SK-MEL-5 (cell line): ENCODE measurements around the gene RFX5. TPM values are rescaled to one million over a fixed set of nuclear protein-coding genes. Genes with fewer than 3 reads are reported as not detected.
"Not testable (repeated sequence)": the region's sequence is repeated elsewhere in the genome, so short reads cannot be mapped to it uniquely, and the experiment has no call there.

Source experiments
- DNase-seq: peaks from one replicate; pipeline ENCODE4 v3.0.0-alpha.2; 2016; ENCODE audit warnings: low read depth, low spot score
- in situ Hi-C: cut with HindIII; loops from 2 replicates; pipeline ENCODE4 v1.10.0; 2016; ENCODE audit warnings: low sequenced_read_pairs, high pct_unique_total_duplicates, low pct_unique_long_range_greater_than_20kb
- polyA plus RNA-seq, 2 experiments: library from polyadenylated mRNA; depleted of rRNA; stranded (reverse); fragments of >200 nt; gene quantifications; 2 replicates each; pipeline ENCODE4 v1.2.3, GENCODE V29; 2015
- total RNA-seq: library from RNA; depleted of rRNA; stranded (reverse); fragments of >200 nt; shearing (Covaris generic); gene quantifications from 2 replicates; pipeline ENCODE4 v1.2.3, GENCODE V29; 2014; rRNA removed

RFX5 gene
- 102 and 125 TPM in 2 replicates for total RNA-seq
- polyA plus RNA-seq (2015; cell fraction: cytosol; rRNA removed): 83.4 and 86.1 TPM in 2 replicates
- 230 and 287 TPM in 2 replicates for polyA plus RNA-seq (2015; cell fraction: nucleus; rRNA removed)

DNA sequence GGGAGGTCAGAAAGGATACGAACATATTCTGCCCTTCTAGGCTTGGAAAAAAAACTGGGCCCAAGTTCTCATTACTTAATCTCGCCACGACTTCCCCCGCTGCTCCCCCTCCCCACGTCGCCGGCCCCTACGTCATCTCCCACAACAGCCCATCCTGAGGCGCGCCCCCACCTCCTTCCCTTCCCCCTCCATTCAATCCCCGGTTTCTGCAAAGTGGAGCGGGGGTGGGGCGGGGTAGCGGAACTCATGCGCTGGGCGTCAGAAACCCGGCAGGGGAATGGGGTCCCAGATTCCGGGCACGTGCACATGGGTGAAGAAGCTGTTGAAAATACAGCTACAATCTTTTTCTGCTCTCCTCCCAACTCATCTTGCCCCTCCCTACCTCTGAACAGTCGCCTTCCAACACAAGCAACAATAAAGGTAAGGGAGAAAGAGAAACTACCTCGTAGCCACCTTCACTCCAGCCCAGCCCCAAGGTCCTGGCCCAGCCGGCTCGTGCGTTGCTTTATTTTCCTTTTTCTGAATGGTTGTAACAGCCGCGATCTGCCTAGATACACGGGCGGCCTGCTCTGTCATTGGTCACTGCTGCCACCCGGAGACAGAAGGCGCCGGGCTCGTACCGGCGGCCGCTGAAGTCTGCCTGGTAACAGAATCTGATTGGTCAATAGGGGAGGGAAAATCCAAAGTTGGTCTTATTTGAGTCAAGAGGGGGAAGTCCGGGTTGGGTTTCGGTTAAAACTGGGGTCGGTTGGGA lies at the start of gene RFX5:
Gene RFX5, minus strand, starts transcription at position 484 of the 754 bp plus-strand sequence. CDS start 932 bp downstream, outside the sequence.
- in situ Hi-C loops: no loop called here
- peak; percentile 100 for DNase-seq

DNA sequence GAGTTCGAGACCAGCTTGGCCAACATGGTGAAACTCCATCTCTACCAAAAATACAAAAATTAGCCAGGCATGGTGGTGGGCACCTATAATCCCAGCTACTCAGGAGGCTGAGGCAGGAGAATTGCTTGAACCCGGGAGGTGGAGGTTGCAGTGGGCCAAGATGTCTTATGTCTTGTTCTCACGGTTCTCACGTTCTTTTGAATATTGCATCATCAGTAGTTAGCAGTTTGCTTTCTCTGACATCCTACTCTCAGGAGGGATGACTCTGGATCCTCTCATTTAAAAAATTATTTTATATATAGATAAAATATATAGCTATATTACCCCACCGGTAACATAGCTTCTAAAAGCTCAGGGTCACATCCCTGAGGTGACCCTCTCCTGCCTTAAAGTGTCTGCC lies 49.2 kb upstream of the RFX5 start:
- in situ Hi-C loops, DNase-seq: not testable (repeated sequence)

DNA sequence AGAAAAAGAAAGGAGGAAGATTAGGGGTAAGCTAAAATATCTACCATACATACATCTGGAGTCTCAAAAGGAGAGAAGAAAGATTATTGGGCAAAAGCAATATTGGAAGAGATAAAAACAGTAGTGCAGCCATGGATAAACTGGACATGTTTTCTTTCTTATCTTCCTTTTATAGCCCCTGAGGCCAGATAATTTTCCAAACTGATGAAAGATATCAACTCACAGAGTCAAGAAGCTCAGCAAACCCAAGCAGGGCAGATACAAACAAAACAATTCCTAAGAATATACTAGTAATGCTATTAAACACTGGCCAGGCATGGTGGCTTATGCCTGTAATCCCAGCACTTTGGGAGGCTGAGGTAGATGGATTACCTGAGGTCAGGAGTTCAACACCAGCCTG lies 46.5 kb upstream of the RFX5 start:
- in situ Hi-C loops: no loop called here
- no peak for DNase-seq

DNA sequence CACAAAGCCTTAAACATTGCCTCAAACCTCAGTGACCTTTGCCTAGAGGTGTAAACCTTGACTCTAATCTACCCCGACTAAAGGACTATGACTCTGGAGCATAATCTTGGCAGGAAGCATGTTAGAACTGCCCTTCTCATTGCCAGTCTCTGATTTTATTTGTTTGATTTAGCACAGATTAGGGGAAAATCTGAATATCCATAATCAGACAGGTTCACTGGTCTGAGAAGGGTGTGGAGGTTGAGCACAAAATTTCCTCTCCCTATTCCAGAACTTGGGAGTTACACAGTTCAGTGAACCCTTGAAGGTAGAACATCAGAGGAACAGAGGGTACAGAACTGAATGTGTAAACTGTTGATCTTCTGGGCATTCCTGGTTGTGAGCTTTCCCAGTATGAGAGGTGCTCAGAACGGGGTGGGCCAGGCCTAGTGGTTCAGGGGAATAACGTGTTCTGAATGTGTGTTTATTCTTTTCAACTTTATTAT lies 44.1 kb upstream of the RFX5 start:
- no peak for DNase-seq
- in situ Hi-C loops: no loop called here

DNA sequence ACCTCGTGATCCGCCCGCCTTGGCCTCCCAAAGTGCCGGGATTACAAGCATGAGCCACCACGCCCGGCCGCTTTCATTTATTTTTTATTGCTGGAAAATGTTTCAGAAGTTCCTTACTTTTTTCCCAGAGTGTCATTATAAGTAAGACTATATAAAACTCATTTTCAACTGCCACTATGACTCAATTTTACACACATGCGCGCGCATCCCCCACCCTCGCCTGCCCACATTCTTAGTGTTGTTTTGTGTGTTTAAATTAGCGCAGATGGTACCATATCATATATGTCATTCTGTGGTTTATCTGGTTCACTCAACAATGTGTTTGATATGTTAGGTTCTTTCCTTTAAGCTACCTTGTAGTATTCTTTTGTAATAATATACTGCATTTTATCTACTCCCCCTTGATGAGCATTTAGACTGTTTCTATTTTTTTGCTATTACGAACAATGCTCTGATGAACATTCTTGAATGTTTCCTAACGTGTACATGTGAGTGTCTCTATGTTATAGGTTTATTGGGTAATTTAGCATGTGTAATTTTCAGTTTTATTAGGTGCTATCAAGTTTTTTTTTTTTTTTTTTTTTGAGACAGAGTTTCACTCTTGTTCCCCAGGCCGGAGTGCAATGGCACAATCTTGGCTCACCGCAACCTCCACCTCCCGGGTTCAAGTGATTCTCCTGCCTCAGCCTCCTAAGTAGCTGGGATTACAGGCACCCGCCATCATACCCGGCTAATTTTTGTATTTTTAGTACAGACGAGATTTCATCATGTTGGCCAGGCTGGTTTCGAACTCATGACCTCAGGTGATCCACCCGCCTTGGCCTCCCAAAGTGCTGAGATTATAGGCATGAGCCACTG lies 43.4 kb upstream of the RFX5 start:
- in situ Hi-C loops, DNase-seq: not testable (repeated sequence)

DNA sequence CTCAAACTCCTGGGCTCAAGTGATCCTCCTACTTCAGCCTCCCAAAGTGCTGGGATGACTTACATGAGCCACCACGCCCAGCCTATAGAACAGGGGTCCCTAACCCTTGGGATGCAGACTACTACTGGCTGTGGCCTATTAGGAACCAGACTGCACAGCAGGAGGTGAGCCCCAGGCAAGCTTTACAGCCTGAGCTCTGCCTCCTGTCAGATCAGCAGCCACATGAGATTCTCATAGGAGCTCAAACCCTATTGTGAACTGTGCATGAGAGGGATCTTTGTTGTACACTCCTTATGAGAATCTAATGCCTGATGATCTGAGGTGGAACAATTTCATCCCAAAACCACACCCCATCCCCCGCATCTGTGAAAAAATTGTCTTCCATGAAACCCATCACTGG lies 39.0 kb upstream of the RFX5 start:
- peak; percentile 51 for DNase-seq
- in situ Hi-C loops: no loop called here

DNA sequence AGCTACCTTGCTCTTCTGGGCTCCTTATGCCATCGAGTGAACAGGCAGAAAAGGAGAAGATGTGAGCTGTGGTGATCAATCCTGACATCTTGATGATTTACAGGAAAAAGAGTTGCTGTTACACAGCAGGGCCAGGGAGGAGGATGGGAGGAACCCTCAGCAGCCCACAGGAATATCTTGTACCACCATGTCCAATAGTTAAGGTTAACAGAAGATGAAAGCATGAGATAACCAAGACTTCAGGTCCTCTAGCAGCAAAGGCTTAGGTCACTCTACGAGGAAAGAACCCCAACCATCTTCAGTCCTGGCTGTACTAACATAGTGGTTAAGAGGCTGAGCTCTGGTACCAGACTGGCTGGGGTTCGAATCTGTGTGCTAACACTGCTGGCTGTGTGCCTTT lies 37.5 kb upstream of the RFX5 start:
- in situ Hi-C loops: no loop called here
- no peak for DNase-seq

DNA sequence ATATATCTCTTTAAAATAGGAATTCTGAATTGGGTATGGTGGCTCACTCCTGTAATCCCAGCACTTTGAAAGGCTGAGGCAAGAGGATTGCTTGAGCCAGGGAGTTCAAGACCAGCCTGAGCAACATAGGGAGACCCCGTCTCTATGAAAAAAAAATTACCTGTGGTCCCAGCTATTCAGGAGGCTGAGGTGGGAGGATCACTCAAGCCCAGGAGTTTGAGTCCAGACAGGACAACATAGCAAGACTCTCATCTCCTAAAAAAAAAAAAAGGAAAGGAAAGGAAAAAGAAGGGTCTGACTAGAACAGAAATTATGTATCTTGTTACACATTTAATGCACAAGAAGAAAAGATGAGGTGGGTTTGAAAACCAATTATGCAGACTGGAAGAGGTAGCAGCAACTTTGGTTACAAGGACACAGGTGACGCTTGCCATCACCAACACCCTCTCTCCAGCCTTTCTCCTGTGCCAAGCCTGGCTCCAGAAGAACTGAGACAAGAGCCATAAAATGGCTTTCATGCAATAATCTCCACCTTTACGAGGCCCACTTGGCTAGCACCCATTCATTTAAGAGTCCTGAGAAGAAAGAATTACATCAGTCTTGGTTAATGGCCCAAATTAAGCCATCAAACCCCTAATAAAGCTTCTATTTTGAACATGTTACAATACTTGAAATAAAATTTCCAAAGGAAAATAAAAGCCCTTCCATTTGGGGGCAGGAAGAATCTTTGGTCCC lies 30.3 kb upstream of the RFX5 start:
- in situ Hi-C loops: no loop called here
- DNase-seq: no peak

DNA sequence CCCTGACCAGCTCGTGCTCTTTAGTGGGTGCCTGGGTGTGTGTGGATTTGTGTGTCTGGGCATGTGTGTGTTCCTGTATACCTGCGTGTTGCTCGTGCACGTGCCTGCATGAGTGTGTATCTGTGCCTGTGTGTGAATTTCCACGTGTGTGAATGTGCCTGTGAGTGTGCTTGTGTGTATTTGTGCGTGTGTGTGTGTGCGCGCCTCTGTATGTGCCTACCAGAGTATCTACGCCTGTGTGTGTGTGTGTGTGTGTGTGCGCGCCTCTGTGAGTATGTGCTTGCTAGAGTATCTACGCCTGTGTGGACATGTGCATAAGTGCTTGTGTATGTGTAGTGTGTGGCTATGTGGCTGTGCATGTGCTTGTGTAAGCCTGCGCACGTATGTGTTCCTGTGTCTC lies 26.1 kb upstream of the RFX5 start:
- DNase-seq: no peak
- in situ Hi-C loops: no loop called here

DNA sequence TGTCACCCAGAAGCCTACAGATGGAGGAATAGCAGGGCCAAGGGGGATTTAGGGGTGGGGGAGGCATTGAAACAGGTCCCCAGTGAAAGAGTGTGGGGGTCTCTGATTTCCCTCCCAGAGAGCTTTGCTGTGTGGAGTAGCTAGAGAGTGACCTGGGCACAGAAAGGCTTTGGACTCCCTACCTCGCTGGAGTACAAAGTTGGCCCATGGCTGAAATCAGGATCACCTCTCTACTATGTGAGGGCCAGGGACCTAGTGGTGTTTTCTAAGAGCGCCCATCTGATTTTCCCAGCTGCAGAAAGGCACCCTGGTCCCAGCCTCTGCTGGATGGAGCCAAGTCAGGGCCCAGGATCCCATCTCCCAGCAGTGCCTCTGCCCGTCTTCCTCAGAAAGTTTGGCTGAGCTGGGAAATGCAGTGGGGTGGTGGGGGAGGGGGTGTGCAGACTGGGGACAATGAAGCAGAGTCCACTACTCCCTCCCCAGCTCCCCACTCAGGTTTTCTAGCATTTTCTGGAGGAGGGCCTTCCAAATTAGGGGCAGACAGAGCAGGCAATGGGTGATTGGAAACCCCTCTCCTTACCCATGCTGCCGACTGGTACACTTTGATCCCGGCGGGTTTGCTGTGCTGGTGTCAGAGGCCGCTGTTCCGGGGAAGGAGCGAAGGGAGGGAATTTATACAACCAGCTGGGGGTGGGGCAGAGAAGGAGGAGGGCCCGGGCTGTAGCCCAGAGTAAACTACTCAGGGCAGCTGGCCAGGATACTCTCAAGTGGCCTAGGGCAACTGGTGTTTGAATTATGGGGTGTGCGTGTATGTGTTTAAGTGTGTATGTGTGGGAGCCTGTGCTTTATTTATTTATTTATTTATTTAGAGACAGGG lies 25.2 kb upstream of the RFX5 start, which contains the start of gene SELENBP1:
Gene SELENBP1, minus strand, starts transcription at position 648 of the 877 bp plus-strand sequence. Its CDS starts 64 bp downstream, at position 584.
- in situ Hi-C loops: no loop called here
- DNase-seq: no peak

DNA sequence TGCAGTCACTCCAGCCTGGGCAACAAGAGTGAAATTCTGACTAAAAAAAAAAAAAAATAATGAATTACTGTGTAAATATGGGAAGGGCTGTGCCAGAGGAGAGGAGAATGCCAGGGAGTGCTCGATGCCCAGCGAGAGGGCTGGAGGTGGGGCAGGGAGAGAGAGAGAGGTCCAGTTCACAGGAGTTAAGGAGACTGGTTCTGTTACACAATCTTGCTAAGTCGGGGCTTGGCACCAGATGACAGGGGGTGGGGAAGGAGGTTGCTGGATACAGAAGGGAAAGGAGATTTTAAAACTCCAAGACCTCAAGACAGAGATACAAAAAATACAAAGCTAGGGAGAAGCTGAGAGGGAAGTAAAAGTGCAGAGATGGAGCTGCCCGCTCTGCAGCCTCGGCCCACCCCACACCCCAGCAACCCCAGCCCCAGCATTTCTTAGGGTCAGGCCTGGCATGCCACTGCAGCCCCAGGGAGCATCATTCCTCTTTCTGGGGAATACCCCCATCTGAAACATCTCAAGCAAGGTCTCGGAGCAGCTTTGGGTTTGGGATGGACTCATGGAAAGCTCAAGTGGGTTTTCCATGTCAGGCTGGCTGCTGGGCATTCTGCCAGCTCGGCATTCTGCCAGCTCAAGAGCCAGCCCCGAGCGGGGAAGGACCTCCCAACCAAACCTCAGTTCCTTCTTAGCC lies 24.5 kb upstream of the RFX5 start:
- in situ Hi-C loops: no loop called here
- DNase-seq: no peak

DNA sequence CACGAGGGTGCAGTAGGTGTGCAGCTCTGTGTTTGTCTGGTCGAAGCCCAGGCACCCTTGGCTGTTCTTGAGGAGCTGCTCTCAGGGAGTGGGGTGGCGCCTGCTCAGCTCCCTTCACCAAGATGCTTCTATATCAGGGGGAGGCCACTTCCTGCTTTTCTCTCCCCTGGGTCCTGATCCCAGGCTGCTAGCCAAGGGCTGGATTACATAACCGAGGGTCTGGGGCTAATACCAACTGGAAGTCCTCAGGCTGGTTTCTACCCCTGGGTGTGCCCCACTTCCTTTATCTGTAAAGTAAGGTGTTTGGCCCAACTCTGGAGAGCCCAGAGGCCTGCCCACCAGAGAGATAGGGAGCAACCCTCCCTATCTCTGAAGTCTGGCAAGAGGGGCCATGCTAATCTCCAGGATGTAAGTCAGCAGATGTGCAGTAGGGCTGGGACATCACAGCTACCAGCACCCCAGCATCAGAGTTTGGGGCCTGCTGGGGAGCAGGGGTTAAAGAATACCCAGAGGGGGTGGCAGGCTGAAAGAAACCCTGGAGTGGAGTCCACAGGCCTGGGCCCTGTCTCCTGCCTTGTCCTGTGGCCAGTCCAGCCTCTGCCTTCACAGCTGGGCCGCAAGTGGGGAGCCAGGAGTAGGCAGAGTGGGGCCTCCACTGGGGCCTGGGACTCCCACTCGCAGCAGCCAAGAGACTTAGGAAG lies 23.3 kb upstream of the RFX5 start:
- DNase-seq: no peak
- in situ Hi-C loops: no loop called here

DNA sequence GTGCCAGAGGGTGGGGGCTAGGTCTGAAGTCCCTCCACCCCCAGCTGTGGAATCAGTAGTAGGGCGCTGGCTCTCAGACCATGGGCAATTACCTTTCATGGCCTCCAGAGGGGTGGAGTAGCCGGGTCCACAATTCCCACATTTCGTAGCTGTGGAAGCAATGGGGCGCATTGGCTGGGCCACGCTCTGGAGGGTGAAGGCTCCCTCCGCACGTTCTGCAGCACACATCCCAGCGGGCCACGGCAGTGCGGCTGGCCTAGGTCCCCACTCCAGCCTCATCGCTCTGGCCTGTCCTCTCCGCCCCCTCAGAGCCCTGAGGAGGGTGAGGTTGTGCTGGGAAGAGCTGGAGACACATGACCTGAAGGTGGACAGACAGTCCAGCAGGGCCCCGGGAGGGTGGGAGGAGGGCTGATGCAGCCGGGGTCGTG lies 22.6 kb upstream of the RFX5 start:
- DNase-seq: no peak
- in situ Hi-C loops: no loop called here

DNA sequence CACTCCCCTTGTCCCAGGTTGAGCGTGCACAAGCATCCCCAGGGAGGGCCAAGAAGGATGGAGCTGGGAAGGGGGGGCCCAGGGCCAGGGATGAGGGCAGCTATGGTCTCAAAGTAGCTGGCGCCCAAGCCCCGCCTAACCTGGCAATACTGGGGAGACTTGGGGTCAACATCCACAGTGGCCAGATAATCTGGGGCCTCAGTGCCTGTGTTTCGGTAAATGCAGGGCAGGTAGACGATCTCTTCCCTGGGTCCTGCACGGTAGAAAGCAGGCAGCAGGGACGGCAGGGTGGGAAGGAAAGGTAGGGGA lies 22.2 kb upstream of the RFX5 start:
- DNase-seq: no peak
- in situ Hi-C loops: no loop called here

DNA sequence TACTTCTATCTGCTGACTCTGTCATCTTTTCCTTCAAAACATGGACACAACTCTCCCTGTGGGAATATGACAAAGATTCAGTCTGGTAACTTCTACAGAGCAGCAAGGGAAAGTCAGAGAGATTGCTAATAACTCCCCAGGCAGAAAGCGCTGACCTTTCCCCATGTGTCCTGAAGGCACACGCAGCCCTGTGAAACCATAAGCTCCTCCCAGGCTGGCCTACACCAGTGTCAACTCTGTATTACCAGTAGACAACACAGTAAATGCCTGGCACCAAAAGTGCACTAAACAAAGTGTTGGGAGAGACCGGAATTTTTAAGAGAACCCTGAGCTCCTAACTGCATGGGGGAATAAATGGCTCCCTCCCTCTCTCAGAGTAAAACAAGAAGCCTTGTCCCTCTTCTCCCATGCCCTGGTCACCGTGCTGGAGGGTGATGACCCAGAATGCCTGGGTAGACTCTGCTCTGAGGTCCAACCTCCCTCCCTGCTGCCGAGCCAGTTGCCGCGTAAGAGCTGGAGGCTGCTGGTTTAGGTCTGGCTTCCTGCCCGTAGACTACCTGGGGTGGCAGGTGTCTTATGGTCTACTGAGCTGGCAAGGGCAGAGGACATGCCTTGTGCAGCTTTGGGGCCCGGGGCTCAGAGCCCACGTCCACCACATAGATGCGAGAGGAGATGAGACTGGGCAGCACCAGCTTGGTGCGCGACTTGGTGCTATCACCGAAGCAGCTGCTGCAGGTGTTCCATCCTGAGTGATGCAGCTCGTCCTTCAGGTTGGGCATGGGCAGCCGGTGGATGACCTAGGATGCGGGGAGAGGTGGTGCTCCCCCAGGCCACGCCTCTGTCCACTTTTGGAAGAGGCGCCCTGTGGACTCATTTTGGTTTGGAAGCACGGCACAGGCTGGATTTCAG lies 21.6 kb upstream of the RFX5 start:
- in situ Hi-C loops: no loop called here
- DNase-seq: no peak
